ENCODE measurements around the gene ZNF621.

- TF ChIP-seq, protein P1, sequence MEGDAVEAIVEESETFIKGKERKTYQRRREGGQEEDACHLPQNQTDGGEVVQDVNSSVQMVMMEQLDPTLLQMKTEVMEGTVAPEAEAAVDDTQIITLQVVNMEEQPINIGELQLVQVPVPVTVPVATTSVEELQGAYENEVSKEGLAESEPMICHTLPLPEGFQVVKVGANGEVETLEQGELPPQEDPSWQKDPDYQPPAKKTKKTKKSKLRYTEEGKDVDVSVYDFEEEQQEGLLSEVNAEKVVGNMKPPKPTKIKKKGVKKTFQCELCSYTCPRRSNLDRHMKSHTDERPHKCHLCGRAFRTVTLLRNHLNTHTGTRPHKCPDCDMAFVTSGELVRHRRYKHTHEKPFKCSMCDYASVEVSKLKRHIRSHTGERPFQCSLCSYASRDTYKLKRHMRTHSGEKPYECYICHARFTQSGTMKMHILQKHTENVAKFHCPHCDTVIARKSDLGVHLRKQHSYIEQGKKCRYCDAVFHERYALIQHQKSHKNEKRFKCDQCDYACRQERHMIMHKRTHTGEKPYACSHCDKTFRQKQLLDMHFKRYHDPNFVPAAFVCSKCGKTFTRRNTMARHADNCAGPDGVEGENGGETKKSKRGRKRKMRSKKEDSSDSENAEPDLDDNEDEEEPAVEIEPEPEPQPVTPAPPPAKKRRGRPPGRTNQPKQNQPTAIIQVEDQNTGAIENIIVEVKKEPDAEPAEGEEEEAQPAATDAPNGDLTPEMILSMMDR (IDR thresholded peaks at IDR 0.05): no peak
- no peak for TF ChIP-seq SP1 (CRISPR knock-in tag; conservative IDR thresholded peaks at IDR 0.05)
- no peak for TF ChIP-seq NR1H2 (CRISPR knock-in tag; IDR thresholded peaks at IDR 0.05)
- TF ChIP-seq IRF1 (CRISPR knock-in tag; IDR thresholded peaks at IDR 0.05): no peak
- no peak for TF ChIP-seq GRHL2 (CRISPR knock-in tag; IDR thresholded peaks at IDR 0.05; ENCODE audit: insufficient replicate concordance, severe bottlenecking)
- TF ChIP-seq, protein P2, sequence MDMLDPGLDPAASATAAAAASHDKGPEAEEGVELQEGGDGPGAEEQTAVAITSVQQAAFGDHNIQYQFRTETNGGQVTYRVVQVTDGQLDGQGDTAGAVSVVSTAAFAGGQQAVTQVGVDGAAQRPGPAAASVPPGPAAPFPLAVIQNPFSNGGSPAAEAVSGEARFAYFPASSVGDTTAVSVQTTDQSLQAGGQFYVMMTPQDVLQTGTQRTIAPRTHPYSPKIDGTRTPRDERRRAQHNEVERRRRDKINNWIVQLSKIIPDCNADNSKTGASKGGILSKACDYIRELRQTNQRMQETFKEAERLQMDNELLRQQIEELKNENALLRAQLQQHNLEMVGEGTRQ (CRISPR knock-in tag; IDR thresholded peaks at IDR 0.05): no peak
- TF ChIP-seq RORB (CRISPR knock-in tag; IDR thresholded peaks at IDR 0.05): no peak
- no peak for TF ChIP-seq JUN (CRISPR knock-in tag; IDR thresholded peaks at IDR 0.05)
These were observed 48.0 kb upstream of the ZNF621 start, which contains the start of gene ZNF619 for GRCh38 chr3:40476478-40477470.
